CD4-positive, alpha-beta memory T cell (primary cell): Measurements from ENCODE around the gene ZNRF2. TPM values are rescaled to one million over a fixed set of nuclear protein-coding genes. Genes with fewer than 3 reads are reported as not detected.

Experiments
- CTCF ChIA-PET: fragments of 350-600 bp; sonication (Branson Sonifier 250); formaldehyde crosslinking; loops from one replicate; lab custom pipeline; 2021; ENCODE audit warnings: inconsistent platforms; ENCODE audit not compliant: partially characterized antibody; lab: Charles Lee
- POLR2A ChIA-PET: fragments of 350-600 bp; sonication (Branson Sonifier 250); formaldehyde crosslinking; loops from one replicate; lab custom pipeline; 2021; ENCODE audit not compliant: partially characterized antibody; lab: Charles Lee
- DNase-seq, 5 donors: peaks; one replicate each; pipeline versions ENCODE4 v3.0.0 to v3.0.0-alpha.2; 2020 to 2022; ENCODE audit warnings: mixed read lengths in 1 of 5
- H3K27ac ChIP-seq: one replicate; pipeline ENCODE4 v1.7.0; 2013; ENCODE audit warnings: low read depth, low read length
- H3K27me3 ChIP-seq: 2 replicates; pipeline ENCODE4 v1.7.0; 2013; ENCODE audit warnings: mild to moderate bottlenecking, low read length, moderate library complexity; ENCODE audit not compliant: insufficient read depth
- H3K36me3 ChIP-seq: 2 replicates; pipeline ENCODE4 v1.7.0; 2013; ENCODE audit warnings: mild to moderate bottlenecking, low read length, moderate library complexity; ENCODE audit not compliant: insufficient read depth
- H3K4me1 ChIP-seq: 2 replicates; pipeline ENCODE4 v1.7.0; 2013; ENCODE audit warnings: mild to moderate bottlenecking, low read length, moderate library complexity; ENCODE audit not compliant: insufficient read depth
- H3K4me3 ChIP-seq, 2 donors: one replicate each; pipeline ENCODE4 v1.7.0; 2013; ENCODE audit warnings: low read length in 2 of 2, mild to moderate bottlenecking in 1 of 2
- H3K9me3 ChIP-seq, 2 donors: one replicate each; pipeline ENCODE4 v1.7.0; 2013; ENCODE audit warnings: low read length in 2 of 2, control low read depth in 1 of 2; ENCODE audit not compliant: control insufficient read depth in 1 of 2
- H3K27ac Mint-ChIP-seq, 7 donors: one replicate each; pipeline ENCODE4 v1.8.0; 2020 to 2021; ENCODE audit warnings: mixed read lengths in 7 of 7, mild to moderate bottlenecking in 6 of 7, inconsistent platforms in 3 of 7, moderate library complexity in 3 of 7
- H3K27me3 Mint-ChIP-seq, 2 donors: one replicate each; pipeline ENCODE4 v1.8.0; 2020 to 2021; ENCODE audit warnings: mixed read lengths in 2 of 2
- H3K36me3 Mint-ChIP-seq, 2 donors: one replicate each; pipeline ENCODE4 v1.8.0; 2020 to 2021; ENCODE audit warnings: mixed read lengths in 2 of 2, inconsistent platforms in 1 of 2, mild to moderate bottlenecking in 1 of 2
- H3K4me1 Mint-ChIP-seq, 4 donors: one replicate each; pipeline ENCODE4 v1.8.0; 2020 to 2021; ENCODE audit warnings: mixed read lengths in 4 of 4, mild to moderate bottlenecking in 1 of 4
- H3K4me3 Mint-ChIP-seq, 8 donors: one replicate each; pipeline ENCODE4 v1.8.0; 2020 to 2021; ENCODE audit warnings: mixed read lengths in 8 of 8, mild to moderate bottlenecking in 7 of 8, moderate library complexity in 6 of 8, inconsistent platforms in 3 of 8
- H3K9me3 Mint-ChIP-seq, 8 donors: one replicate each; pipeline ENCODE4 v1.8.0; 2020 to 2021; ENCODE audit warnings: mixed read lengths in 8 of 8, mild to moderate bottlenecking in 5 of 8, inconsistent platforms in 3 of 8, moderate library complexity in 1 of 8
- intact Hi-C: fragments of 100-400 bp; cut with micrococcal nuclease; formaldehyde crosslinking; loops from one replicate; pipeline ENCODE4 v1.15.1; 2023
- polyA plus RNA-seq, 2 donors: library from polyadenylated mRNA; unstranded; fragments of 300-500 nt; fragmentation: Illumina TruSeq; gene quantifications; one replicate each; pipeline ENCODE4 v1.2.3, GENCODE V29; 2021
- total RNA-seq, 2 experiments: library from RNA; stranded (reverse); gene quantifications; one replicate each; pipeline ENCODE4 v1.2.3, GENCODE V29; 2021

ZNRF2 gene
- total RNA-seq (10 to 100 TPM; 37.3 to 39.4 TPM), polyA plus RNA-seq (1 to 10 TPM in 1 of 2 donors, under 1 TPM in 1; 0.59 to 3.5 TPM)

DNA sequence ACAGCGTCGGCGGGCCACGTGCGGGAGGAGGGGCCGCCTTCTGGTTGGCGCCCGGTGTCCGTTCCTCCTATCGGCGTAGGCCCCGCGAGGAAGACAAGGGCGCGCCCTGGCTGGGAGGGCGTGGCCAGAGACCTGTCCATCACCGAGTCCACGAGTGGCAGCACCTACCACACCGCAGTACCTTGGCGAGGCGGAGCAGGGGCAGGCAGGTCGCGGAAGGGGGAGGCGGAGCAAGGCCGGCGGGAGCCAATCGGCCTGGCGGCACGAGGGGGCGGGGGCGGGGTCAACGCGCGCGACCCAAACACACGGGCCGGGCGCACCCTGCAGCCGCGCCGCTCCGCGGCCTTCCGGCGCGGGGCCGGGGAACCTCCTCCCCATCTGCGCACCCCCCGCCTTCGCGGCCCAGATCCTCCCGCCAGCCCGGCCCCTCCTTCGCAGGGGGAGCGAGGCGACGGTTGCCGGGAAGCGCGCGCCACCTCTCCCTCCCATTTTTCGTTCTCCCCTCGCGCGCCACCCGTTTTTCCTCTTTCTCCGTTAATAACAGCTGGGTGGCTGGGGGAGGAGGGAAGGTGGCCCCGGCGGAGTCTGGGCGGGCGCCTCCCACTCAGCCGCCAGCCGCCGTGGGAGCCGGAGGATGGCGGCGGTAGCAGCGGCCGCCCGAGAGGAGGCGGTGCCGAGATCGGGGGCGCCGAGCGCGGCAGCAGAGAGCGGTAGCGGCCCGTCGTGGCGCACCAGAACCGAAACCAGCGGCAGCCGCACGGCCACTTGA, at the start of gene ZNRF2:
ZNRF2 (plus strand) TSS at position 300 of the 769 bp plus-strand sequence. CDS start 761 bp downstream, outside the sequence.
- Histone ChIP-seq H3K27ac (peak within 1 kb of the TSS; percentile 68), H3K36me3 (no peaks in the 10 kb centered on the region), H3K4me1 (peaks cover 44% of the 10 kb centered on the region), H3K27me3 (no peaks in the 10 kb centered on the region), H3K4me3 (peak within 1 kb of the TSS; percentile 57 to 62), H3K9me3 (no peaks in the 10 kb centered on the region)
- ChIA-PET POLR2A (interaction anchor here (0.7 to 3.8 kb wide), 20 partner anchors 16 to 456 kb away, joined by 3 to 117 read pairs (median 4); partner anchors contain the start of genes GARS1, MTURN and NOD1), CTCF (interaction anchor here (0.7 to 4.1 kb wide), 6 partner anchors 17 to 68 kb away, joined by 3 to 19 read pairs (median 3); no protein-coding TSS in a partner anchor)
- Mint-ChIP-seq H3K4me1 (peaks cover 32 to 55% (median 38%) of the 10 kb centered on the region in 4 donors), H3K27ac (peak within 1 kb of the TSS; percentile 72 to 97 (median 95)), H3K36me3 (peaks cover 0 to 17% of the 10 kb centered on the region in 2 donors), H3K9me3 (no peaks in the 10 kb centered on the region), H3K4me3 (peak within 1 kb of the TSS; percentile 83 to 95 (median 87)), H3K27me3 (peaks cover 0 to 1% of the 10 kb centered on the region in 2 donors)
- DNase-seq, result peak; percentile 97 to 100 (median 99)
- intact Hi-C loops, result loop anchor here (1.0 to 10.0 kb wide), 8 partner anchors 64 to 310 kb away; partner anchors contain the start of genes FKBP14 and GARS1

DNA sequence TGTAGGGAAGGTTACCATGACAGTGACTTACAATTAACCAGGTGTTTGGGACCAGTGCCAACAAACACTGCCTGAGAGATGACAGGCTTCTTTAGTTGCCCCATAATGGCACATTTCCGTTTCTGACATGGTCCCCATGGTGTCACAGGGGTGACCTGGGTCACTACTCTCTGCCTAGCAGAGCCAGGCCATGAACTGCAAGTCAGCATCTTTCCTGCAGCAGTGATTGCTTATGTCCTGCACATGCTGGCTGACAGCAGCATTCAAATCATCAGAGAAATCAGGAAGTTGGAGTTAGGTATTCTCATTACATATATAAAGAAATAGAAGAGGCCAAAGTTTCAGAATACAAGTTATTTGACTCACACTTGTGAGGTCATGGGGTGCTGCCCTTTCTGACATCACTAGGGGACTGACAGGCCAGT, 47.1 kb upstream of the ZNRF2 start:
- POLR2A ChIA-PET, result no interaction called here
- Histone ChIP-seq H3K27ac (no peak overlapping the region), H3K4me1 (no peaks in the 10 kb centered on the region), H3K27me3 (no peaks in the 10 kb centered on the region), H3K36me3 (no peaks in the 10 kb centered on the region), H3K4me3 (no peak overlapping the region), H3K9me3 (no peaks in the 10 kb centered on the region)
- intact Hi-C loops, result no loop called here
- Mint-ChIP-seq H3K4me3 (no peak overlapping the region), H3K4me1 (peaks cover 0 to 2% (median 0%) of the 10 kb centered on the region in 4 donors), H3K27ac (no peak overlapping the region), H3K9me3 (no peaks in the 10 kb centered on the region), H3K36me3 (peaks cover 0 to 4% of the 10 kb centered on the region in 2 donors), H3K27me3 (peaks cover 11 to 17% of the 10 kb centered on the region in 2 donors)
- CTCF ChIA-PET, result interaction anchor here (1.5 kb wide), 1 partner anchor 9 kb away, joined by 3 read pairs; no protein-coding TSS in a partner anchor
- DNase-seq, result no peak

DNA sequence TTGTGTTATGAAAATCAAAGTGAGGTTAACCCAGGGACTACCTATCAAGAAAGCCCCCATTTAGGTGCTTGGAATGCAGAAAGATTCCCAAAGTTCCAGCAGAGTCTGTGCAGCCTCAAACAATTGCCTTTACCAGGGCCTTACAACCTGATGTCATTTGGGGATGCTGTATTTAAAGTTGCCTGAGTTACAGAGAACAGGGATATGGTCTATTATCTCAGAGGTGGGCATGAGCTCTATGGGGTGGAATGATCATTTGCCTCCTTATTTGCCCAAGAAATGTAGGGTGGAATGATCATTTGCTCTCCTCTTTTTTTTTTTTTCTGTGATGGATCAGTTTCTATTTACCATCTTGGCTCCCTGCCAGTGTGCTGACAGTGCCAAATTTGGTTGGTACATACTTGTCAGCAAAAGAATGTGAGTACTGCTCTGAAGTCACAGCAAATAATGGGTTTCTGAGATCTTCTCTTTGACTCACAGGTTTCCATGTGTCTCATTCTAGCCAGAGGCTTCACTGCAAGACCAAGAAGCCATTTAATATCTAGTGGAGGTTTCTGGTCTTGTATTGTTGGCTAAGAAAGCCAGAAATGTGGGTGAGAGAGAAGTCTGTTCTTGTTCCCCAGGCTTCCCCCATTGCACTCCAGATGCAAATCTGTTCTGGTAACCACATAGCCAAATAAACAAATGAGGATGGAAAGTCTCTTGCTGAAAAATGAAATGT, 45.5 kb upstream of the ZNRF2 start:
- DNase-seq, result no peak
- Histone ChIP-seq H3K27ac (no peak overlapping the region), H3K9me3 (no peaks in the 10 kb centered on the region), H3K4me1 (no peaks in the 10 kb centered on the region), H3K36me3 (no peaks in the 10 kb centered on the region), H3K4me3 (no peak overlapping the region), H3K27me3 (no peaks in the 10 kb centered on the region)
- ChIA-PET POLR2A (no interaction called here), CTCF (interaction anchor here (1.5 kb wide), 1 partner anchor 11 kb away, joined by 3 read pairs; no protein-coding TSS in a partner anchor)
- H3K9me3 Mint-ChIP-seq, result no peaks in the 10 kb centered on the region
- H3K27me3 Mint-ChIP-seq, result peaks cover 11 to 17% of the 10 kb centered on the region in 2 donors
- peaks cover 0 to 4% of the 10 kb centered on the region in 2 donors for H3K36me3 Mint-ChIP-seq
- H3K4me3 Mint-ChIP-seq, result no peak overlapping the region
- peaks cover 0 to 2% (median 0%) of the 10 kb centered on the region in 4 donors for H3K4me1 Mint-ChIP-seq
- H3K27ac Mint-ChIP-seq, result no peak overlapping the region
- intact Hi-C loops, result no loop called here

DNA sequence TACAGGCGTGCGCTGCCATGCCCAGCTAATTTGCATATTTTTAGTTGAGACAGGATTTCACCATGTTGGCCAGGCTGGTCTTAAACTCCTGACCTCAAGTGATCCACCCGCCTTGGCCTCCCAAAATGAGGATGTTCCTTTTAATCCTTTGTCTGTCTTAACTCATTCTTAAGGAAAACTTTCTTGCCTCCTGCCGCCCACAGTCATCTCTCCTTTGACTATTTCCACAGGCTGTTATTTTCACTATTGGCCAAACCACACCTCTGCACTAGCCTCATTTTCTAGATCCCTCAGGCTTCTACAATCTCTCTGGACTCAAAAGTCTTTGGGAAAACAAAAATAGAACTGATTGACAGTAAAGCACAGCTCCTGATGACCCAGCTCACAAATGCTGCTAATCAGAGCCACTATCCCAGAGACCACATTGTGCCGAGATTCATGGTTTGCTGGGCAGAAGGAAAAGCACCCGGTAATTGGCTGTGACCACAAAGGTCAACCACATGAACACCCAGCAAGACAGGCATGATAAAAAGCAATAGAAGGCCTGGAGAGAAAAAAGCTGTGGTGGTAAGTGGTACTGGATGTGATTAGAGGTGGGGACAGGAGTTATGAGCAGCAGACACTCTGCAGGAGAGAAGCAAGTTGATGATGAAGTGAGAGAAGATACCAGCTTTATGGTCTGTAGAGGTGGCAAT, 44.1 kb upstream of the ZNRF2 start:
- intact Hi-C loops, result no loop called here
- Mint-ChIP-seq H3K4me1 (peaks cover 0 to 3% (median 0%) of the 10 kb centered on the region in 4 donors), H3K9me3 (no peaks in the 10 kb centered on the region), H3K27ac (no peak overlapping the region), H3K4me3 (no peak overlapping the region), H3K27me3 (peaks cover 11 to 17% of the 10 kb centered on the region in 2 donors), H3K36me3 (peaks cover 0 to 4% of the 10 kb centered on the region in 2 donors)
- Histone ChIP-seq H3K27me3 (no peaks in the 10 kb centered on the region), H3K4me1 (no peaks in the 10 kb centered on the region), H3K36me3 (no peaks in the 10 kb centered on the region), H3K4me3 (no peak overlapping the region), H3K9me3 (no peaks in the 10 kb centered on the region), H3K27ac (no peak overlapping the region)
- ChIA-PET CTCF (no interaction called here), POLR2A (no interaction called here)
- no peak for DNase-seq

DNA sequence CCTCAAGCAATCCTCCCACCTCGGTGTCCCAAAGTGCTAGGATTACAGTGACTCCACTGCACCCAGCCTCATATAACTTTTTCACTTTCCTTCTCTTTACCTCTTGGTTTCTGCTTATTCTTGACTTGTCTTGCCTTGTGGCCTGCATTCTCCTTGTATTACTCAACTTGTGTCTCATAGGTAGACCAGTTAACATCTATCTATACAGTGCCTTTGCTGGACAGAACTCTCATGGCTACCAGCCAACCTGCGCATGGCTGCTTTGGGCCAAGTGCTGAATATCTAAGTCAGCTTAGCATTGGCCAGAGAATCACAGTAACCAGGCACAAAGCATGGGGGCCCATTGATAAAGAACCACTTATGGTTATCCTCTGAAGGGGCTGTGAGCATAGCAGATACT, 42.6 kb upstream of the ZNRF2 start:
- no peaks in the 10 kb centered on the region for H3K9me3 Mint-ChIP-seq
- H3K4me1 Mint-ChIP-seq, result peaks cover 0 to 3% (median 0%) of the 10 kb centered on the region in 4 donors
- ChIA-PET POLR2A (no interaction called here), CTCF (interaction anchor here (0.7 kb wide), 1 partner anchor 15 kb away, joined by 3 read pairs; no protein-coding TSS in a partner anchor)
- no peak overlapping the region for H3K27ac ChIP-seq
- no peaks in the 10 kb centered on the region for H3K9me3 ChIP-seq
- H3K27me3 Mint-ChIP-seq, result peaks cover 11 to 14% of the 10 kb centered on the region in 2 donors
- H3K36me3 ChIP-seq, result no peaks in the 10 kb centered on the region
- no peak overlapping the region for H3K4me3 Mint-ChIP-seq
- H3K27ac Mint-ChIP-seq, result no peak overlapping the region
- H3K27me3 ChIP-seq, result no peaks in the 10 kb centered on the region
- intact Hi-C loops, result no loop called here
- peaks cover 0 to 4% of the 10 kb centered on the region in 2 donors for H3K36me3 Mint-ChIP-seq
- no peaks in the 10 kb centered on the region for H3K4me1 ChIP-seq
- no peak for DNase-seq
- no peak overlapping the region for H3K4me3 ChIP-seq

DNA sequence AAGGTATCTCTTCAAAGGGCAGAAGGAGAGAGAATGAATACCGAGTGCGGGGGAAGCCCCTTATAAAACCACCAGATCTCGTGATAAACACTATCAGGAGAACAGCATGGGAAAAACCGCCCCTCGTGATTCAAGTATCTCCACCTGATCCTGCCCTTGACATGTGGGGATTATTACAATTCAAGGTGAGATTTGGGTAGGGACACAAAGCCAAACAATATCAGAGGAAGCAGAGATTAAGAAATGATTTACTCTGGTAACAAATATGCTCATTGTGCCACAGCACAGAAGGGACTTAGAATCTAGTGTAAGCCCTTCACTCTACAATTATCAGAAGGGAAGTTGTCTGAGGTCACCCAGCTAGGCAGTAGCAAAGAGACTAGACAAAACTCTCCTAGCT, 40.1 kb upstream of the ZNRF2 start:
- no peak for DNase-seq
- no peaks in the 10 kb centered on the region for H3K27me3 ChIP-seq
- Mint-ChIP-seq H3K36me3 (peaks cover 0 to 4% of the 10 kb centered on the region in 2 donors), H3K27me3 (peaks cover 5 to 11% of the 10 kb centered on the region in 2 donors), H3K4me3 (no peak overlapping the region), H3K27ac (no peak overlapping the region), H3K4me1 (peaks cover 2 to 6% (median 4%) of the 10 kb centered on the region in 4 donors), H3K9me3 (no peaks in the 10 kb centered on the region)
- no peaks in the 10 kb centered on the region for H3K36me3 ChIP-seq
- ChIA-PET POLR2A (no interaction called here), CTCF (interaction anchor here (1.1 kb wide), 1 partner anchor 13 kb away, joined by 3 read pairs; no protein-coding TSS in a partner anchor)
- peaks cover 3% of the 10 kb centered on the region for H3K4me1 ChIP-seq
- H3K9me3 ChIP-seq, result no peaks in the 10 kb centered on the region
- no peak overlapping the region for H3K4me3 ChIP-seq
- H3K27ac ChIP-seq, result no peak overlapping the region
- intact Hi-C loops, result no loop called here
